ENCODE results near the gene KCNV2. TPM values are rescaled to one million over a fixed set of nuclear protein-coding genes. Genes with fewer than 3 reads are reported as not detected.
"Not testable (repeated sequence)": the region's sequence is repeated elsewhere in the genome, so short reads cannot be mapped to it uniquely, and the experiment has no call there.

KCNV2 gene
- polyA plus RNA-seq, 1 donor from 2014 or later, result not detected

DNA sequence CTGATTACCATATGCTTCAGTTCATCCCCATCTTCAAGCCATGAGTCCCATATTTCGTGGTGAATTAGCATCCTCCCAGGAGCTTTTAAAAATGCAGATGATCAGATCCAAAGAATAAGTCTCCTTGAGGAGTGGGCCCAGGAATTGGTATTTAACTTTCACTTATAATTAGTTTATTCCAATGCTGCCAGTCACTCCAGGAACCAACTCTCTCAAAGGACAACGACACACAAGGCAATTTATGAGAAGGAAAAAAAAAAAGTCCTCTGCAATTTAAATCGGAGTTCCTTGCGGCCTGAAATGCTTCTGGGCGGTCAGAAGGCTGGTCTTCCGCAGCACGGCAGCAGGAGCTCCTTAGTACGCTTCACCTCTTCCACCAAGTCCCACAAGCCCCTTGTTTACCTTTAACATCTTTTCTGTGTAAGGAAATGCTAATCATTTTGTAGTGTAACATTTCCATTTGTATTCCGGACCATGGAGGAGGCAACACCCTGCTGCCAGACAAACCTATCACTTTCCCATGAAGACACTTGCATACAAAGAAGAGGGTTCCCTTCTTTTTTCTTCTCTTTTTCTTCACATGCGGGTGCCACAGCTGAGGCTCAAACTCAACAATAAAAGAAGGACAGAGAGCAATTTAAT lies 16.3 kb upstream of the KCNV2 start:
- Histone ChIP-seq H3K9me2 (ENCODE audit: insufficient read depth, low read length) (no peaks in the 10 kb centered on the region), H3K27ac (ENCODE audit: low read length) (no peak overlapping the region), H3K27me3 (ENCODE audit: insufficient read depth, low read depth, low read length) (no peaks in the 10 kb centered on the region), H3K9ac (ENCODE audit: low read length) (no peak overlapping the region), H2AFZ (ENCODE audit: low read depth, low read length) (no peak overlapping the region), H3K36me3 (ENCODE audit: insufficient read depth, low read length) (no peaks in the 10 kb centered on the region), H3K9me3 (ENCODE audit: low read length) (no peaks in the 10 kb centered on the region), H3F3A (ENCODE audit: insufficient read depth, low read length, poor library complexity, severe bottlenecking) (no peaks in the 10 kb centered on the region), H4K20me1 (ENCODE audit: insufficient read depth) (no peaks in the 10 kb centered on the region), H3K4me3 (ENCODE audit: low read length) (no peak overlapping the region), H3K4me2 (ENCODE audit: low read length) (no peak overlapping the region), H3K79me2 (replicated peaks; ENCODE audit: insufficient read depth, low read length) (no peaks in the 10 kb centered on the region)
- TF ChIP-seq EP300 (conservative IDR thresholded peaks at IDR 0.05; ENCODE audit: poor library complexity, severe bottlenecking), result no peak
- no peak for TF ChIP-seq EZH2 (IDR thresholded peaks at IDR 0.05; ENCODE audit: borderline replicate concordance, insufficient read depth, low read length, poor library complexity, severe bottlenecking)
- no peak for TF ChIP-seq POLR2AphosphoS5 (IDR thresholded peaks at IDR 0.05)
- no peak for TF ChIP-seq TAF1 (IDR thresholded peaks at IDR 0.05; ENCODE audit: low read depth)
- TF ChIP-seq, protein P1, sequence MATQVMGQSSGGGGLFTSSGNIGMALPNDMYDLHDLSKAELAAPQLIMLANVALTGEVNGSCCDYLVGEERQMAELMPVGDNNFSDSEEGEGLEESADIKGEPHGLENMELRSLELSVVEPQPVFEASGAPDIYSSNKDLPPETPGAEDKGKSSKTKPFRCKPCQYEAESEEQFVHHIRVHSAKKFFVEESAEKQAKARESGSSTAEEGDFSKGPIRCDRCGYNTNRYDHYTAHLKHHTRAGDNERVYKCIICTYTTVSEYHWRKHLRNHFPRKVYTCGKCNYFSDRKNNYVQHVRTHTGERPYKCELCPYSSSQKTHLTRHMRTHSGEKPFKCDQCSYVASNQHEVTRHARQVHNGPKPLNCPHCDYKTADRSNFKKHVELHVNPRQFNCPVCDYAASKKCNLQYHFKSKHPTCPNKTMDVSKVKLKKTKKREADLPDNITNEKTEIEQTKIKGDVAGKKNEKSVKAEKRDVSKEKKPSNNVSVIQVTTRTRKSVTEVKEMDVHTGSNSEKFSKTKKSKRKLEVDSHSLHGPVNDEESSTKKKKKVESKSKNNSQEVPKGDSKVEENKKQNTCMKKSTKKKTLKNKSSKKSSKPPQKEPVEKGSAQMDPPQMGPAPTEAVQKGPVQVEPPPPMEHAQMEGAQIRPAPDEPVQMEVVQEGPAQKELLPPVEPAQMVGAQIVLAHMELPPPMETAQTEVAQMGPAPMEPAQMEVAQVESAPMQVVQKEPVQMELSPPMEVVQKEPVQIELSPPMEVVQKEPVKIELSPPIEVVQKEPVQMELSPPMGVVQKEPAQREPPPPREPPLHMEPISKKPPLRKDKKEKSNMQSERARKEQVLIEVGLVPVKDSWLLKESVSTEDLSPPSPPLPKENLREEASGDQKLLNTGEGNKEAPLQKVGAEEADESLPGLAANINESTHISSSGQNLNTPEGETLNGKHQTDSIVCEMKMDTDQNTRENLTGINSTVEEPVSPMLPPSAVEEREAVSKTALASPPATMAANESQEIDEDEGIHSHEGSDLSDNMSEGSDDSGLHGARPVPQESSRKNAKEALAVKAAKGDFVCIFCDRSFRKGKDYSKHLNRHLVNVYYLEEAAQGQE (IDR thresholded peaks at IDR 0.05; ENCODE audit: borderline replicate concordance), result no peak
- no peak for TF ChIP-seq CTCF (IDR thresholded peaks at IDR 0.05; ENCODE audit: poor library complexity, severe bottlenecking)
- TF ChIP-seq RAD21 (conservative IDR thresholded peaks at IDR 0.05), result no peak
- no peak for TF ChIP-seq MXI1 (conservative IDR thresholded peaks at IDR 0.05; ENCODE audit: poor library complexity, severe bottlenecking)
- no peak for TF ChIP-seq SMC3 (conservative IDR thresholded peaks at IDR 0.05; ENCODE audit: poor library complexity)

DNA sequence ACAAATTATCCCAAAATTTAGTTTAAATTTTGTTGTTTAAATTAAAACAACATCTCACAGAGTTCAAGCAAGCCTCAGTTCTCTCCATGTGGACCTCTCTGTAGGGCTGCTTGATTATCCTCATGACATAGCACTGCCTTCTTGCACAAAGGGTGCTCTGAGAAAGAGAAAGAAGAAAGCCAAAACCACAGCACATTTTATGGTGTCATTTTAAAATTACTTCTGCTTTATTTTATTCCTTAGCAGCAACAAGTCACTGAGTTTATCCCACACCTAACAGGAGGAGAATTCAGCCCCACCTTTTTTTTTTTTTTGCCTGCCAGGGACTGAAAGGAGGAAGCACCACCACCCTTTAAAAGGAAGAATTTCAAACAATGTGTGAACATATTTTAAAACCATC lies 12.8 kb upstream of the KCNV2 start:
- H4K20me1 ChIP-seq (ENCODE audit: insufficient read depth), result no peaks in the 10 kb centered on the region
- no peak for TF ChIP-seq POLR2AphosphoS5 (IDR thresholded peaks at IDR 0.05)
- TF ChIP-seq SMC3 (conservative IDR thresholded peaks at IDR 0.05; ENCODE audit: poor library complexity), result no peak
- TF ChIP-seq, protein P1 (IDR thresholded peaks at IDR 0.05; ENCODE audit: borderline replicate concordance), result no peak
- TF ChIP-seq TAF1 (IDR thresholded peaks at IDR 0.05; ENCODE audit: low read depth), result no peak
- TF ChIP-seq CTCF (IDR thresholded peaks at IDR 0.05; ENCODE audit: poor library complexity, severe bottlenecking), result no peak
- no peak for TF ChIP-seq EZH2 (IDR thresholded peaks at IDR 0.05; ENCODE audit: borderline replicate concordance, insufficient read depth, low read length, poor library complexity, severe bottlenecking)
- no peak for TF ChIP-seq MXI1 (conservative IDR thresholded peaks at IDR 0.05; ENCODE audit: poor library complexity, severe bottlenecking)
- TF ChIP-seq RAD21 (conservative IDR thresholded peaks at IDR 0.05), result no peak
- TF ChIP-seq EP300 (conservative IDR thresholded peaks at IDR 0.05; ENCODE audit: poor library complexity, severe bottlenecking), result no peak
- no peak overlapping the region for H3K4me2 ChIP-seq (ENCODE audit: low read length)
- H3K9ac ChIP-seq (ENCODE audit: low read length), result no peak overlapping the region
- H3K9me3 ChIP-seq (ENCODE audit: low read length), result no peaks in the 10 kb centered on the region
- no peak overlapping the region for H3K4me3 ChIP-seq (ENCODE audit: low read length)
- no peak overlapping the region for H3K27ac ChIP-seq (ENCODE audit: low read length)
- no peaks in the 10 kb centered on the region for H3K27me3 ChIP-seq (ENCODE audit: insufficient read depth, low read depth, low read length)
- H3K79me2 ChIP-seq (replicated peaks; ENCODE audit: insufficient read depth, low read length), result no peaks in the 10 kb centered on the region
- H3F3A ChIP-seq (ENCODE audit: insufficient read depth, low read length, poor library complexity, severe bottlenecking), result no peaks in the 10 kb centered on the region
- no peaks in the 10 kb centered on the region for H3K36me3 ChIP-seq (ENCODE audit: insufficient read depth, low read length)
- no peak overlapping the region for H2AFZ ChIP-seq (ENCODE audit: low read depth, low read length)
- H3K9me2 ChIP-seq (ENCODE audit: insufficient read depth, low read length), result no peaks in the 10 kb centered on the region

GRCh38 chr9:2707256-2707655 lies 10.1 kb upstream of the KCNV2 start:
- H3F3A ChIP-seq (ENCODE audit: insufficient read depth, low read length, poor library complexity, severe bottlenecking); H3K27me3 ChIP-seq (ENCODE audit: insufficient read depth, low read depth, low read length); H3K9me3 ChIP-seq (ENCODE audit: low read length); H3K4me2 ChIP-seq (ENCODE audit: low read length); H2AFZ ChIP-seq (ENCODE audit: low read depth, low read length); H3K27ac ChIP-seq (ENCODE audit: low read length); H3K4me3 ChIP-seq (ENCODE audit: low read length); H3K9me2 ChIP-seq (ENCODE audit: insufficient read depth, low read length); H4K20me1 ChIP-seq (ENCODE audit: insufficient read depth); H3K36me3 ChIP-seq (ENCODE audit: insufficient read depth, low read length); H3K79me2 ChIP-seq (replicated peaks; ENCODE audit: insufficient read depth, low read length); H3K9ac ChIP-seq (ENCODE audit: low read length): not testable (repeated sequence)
